ENCODE data around the gene TTR.

Gene TTR

GRCh38 chr18:31617031-31617717 is 25.5 kb downstream of the TTR start:
- no peak for DNase-seq

GRCh38 chr18:31618801-31619200 is 27.1 kb downstream of the TTR start:
- DNase-seq: no peak

- DNase-seq: no peak
Measured at GRCh38 chr18:31619291-31619690, 27.6 kb downstream of the TTR start.

- DNase-seq: no peak
Measured at GRCh38 chr18:31624892-31625640, 33.4 kb downstream of the TTR start.

- no peak for DNase-seq
Measured at GRCh38 chr18:31626409-31626808, 34.7 kb downstream of the TTR start.

GRCh38 chr18:31630549-31630948 is 38.9 kb downstream of the TTR start:
- no peak for DNase-seq

- no peak for DNase-seq
Measured at GRCh38 chr18:31631526-31631925, 39.8 kb downstream of the TTR start.

- no peak for DNase-seq
Measured at GRCh38 chr18:31632356-31632755, 40.7 kb downstream of the TTR start.

- DNase-seq: no peak
Measured at GRCh38 chr18:31633392-31634330, 42.0 kb downstream of the TTR start.

GRCh38 chr18:31634331-31634713 is 42.6 kb downstream of the TTR start:
- no peak for DNase-seq

- DNase-seq: no peak
Measured at GRCh38 chr18:31636387-31636786, 44.7 kb downstream of the TTR start.

- no peak for DNase-seq
Measured at GRCh38 chr18:31637445-31637844, 45.8 kb downstream of the TTR start.

- no peak for DNase-seq
Measured at GRCh38 chr18:31643003-31643402, 51.3 kb downstream of the TTR start.

GRCh38 chr18:31645411-31645810 is 53.7 kb downstream of the TTR start:
- no peak for DNase-seq

- DNase-seq: no peak
Measured at GRCh38 chr18:31646332-31647126, 54.9 kb downstream of the TTR start.

- no peak for DNase-seq
Measured at GRCh38 chr18:31647127-31647753, 55.6 kb downstream of the TTR start.

Data from NCI-H1436 treated with DMSO at 0.1 percent for 48 hours (cell line).